Natural killer cell (primary cell): Measurements from ENCODE around the gene CNNM3. TPM values are rescaled to one million over a fixed set of nuclear protein-coding genes. Genes with fewer than 3 reads are reported as not detected.

Source experiments
- ATAC-seq, 3 donors: fragments of 150-1000 bp in 2 of 3; fragments of 200-7000 bp in 1 of 3; cut with Tn5 transposase; 1 replicate in 1 of 3; 2 replicates in 2 of 3; pipeline ENCODE4 v1.10.0; 2021; ENCODE audit warnings: mild to moderate bottlenecking in 2 of 3, moderate library complexity in 2 of 3
- DNase-seq, 2 donors: peaks; one replicate each; pipeline versions ENCODE4 v3.0.0 to v3.0.0-alpha.2; 2013 to 2021; ENCODE audit warnings: mixed read lengths in 1 of 2
- H3K27ac ChIP-seq: one replicate; pipeline ENCODE4 v1.5.1; 2013; ENCODE audit warnings: mild to moderate bottlenecking, low read length
- H3K27me3 ChIP-seq: one replicate; pipeline ENCODE4 v1.6.1; 2013; ENCODE audit warnings: low read length; ENCODE audit not compliant: control insufficient read depth, insufficient read depth
- H3K36me3 ChIP-seq: one replicate; pipeline ENCODE4 v1.6.1; 2013; ENCODE audit warnings: low read length; ENCODE audit not compliant: control insufficient read depth, insufficient read depth
- H3K4me1 ChIP-seq: one replicate; pipeline ENCODE4 v1.6.1; 2013; ENCODE audit warnings: low read length; ENCODE audit not compliant: control insufficient read depth, insufficient read depth
- H3K4me3 ChIP-seq: one replicate; pipeline ENCODE4 v1.5.1; 2013; ENCODE audit warnings: low read length
- H3K9me3 ChIP-seq: one replicate; pipeline ENCODE4 v1.6.1; 2013; ENCODE audit warnings: low read length; ENCODE audit not compliant: control insufficient read depth, insufficient read depth
- H3K27ac Mint-ChIP-seq, 2 donors: one replicate each; pipeline ENCODE4 v1.8.0; 2022; ENCODE audit warnings: mild to moderate bottlenecking in 2 of 2, mixed read lengths in 2 of 2, moderate library complexity in 1 of 2
- H3K27me3 Mint-ChIP-seq, 2 donors: one replicate each; pipeline ENCODE4 v1.8.0; 2022; ENCODE audit warnings: low read depth in 2 of 2, mixed read lengths in 2 of 2
- H3K36me3 Mint-ChIP-seq: one replicate; pipeline ENCODE4 v1.8.0; 2022; ENCODE audit warnings: mixed read lengths
- H3K4me1 Mint-ChIP-seq, 2 donors: one replicate each; pipeline ENCODE4 v1.8.0; 2022; ENCODE audit warnings: mixed read lengths in 2 of 2
- H3K4me3 Mint-ChIP-seq: one replicate; pipeline ENCODE4 v1.8.0; 2022; ENCODE audit warnings: mild to moderate bottlenecking, moderate library complexity, mixed read lengths
- H3K9me3 Mint-ChIP-seq, 2 donors: one replicate each; pipeline ENCODE4 v1.8.0; 2022; ENCODE audit warnings: mixed read lengths in 2 of 2
- WGBS: methylation state at CpG from one replicate; pipeline ENCODE4 v1.1.7; 2013; ENCODE audit warnings: missing lambda C conversion rate; ENCODE audit not compliant: insufficient coverage; 5-methylcytosine and 5-hydroxymethylcytosine counted together
- intact Hi-C: fragments of 100-400 bp; cut with micrococcal nuclease; formaldehyde crosslinking; loops from one replicate; pipeline ENCODE4 v1.14.2; 2022
- total RNA-seq, 4 donors: library from RNA; stranded (reverse); fragments of 120-200 nt in 1 of 4; gene quantifications; one replicate each; pipeline versions ENCODE4 v1.2.3 to v1.2.4, GENCODE V29; 2013 to 2022
- TF ChIP-seq, protein P1 (sequence below): fragments of 200-600 bp; IDR thresholded peaks from one replicate; pipeline ENCODE4 v1.8.0; 2022; ENCODE audit warnings: antibody characterized with exemption

The CNNM3 gene
- total RNA-seq, 3 donors from 2014 or later (not counting 1 experiment from before 2014, with no cell fraction given): 33.8 to 55.2 (median 45.6) TPM

DNA sequence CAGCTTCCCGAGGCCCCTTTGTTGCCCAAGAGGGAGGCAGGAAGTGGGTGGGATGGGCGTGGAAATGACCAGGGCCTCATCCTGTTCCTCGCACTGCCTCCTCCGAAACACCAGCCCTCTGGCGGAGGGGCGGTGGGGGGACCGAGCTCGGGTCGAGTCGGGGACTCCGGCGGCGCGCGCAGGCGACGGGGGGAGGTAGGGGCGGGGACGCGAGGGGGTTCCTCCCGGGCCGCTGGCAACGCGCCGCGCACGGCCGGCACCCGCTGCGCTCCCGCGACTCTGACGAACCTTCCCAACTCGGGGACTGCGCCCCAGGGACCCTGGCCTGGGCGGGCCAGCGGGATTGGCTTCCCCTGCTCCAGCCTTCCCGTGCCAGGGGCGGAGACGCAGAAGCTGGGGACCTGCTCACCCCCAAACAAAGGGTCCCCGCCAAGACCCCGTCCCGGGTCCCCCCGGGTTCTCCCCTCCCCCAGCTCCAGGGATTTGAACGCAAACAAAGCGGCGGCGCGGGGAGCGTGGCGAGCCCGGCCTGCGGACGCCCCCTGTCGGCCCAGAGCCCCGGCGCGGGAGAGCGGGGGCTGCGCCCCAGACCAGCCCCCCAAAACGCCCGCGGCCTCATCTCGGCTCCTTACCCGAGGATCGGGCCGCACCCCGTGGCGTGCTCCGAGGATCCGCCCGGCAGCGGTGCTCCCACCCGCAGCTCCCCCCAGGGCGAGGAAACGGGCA is 52.6 kb downstream of the CNNM3 start:
- Mint-ChIP-seq H3K4me3 (peak overlapping the region; percentile 90), H3K9me3 (no peaks in the 10 kb centered on the region), H3K27ac (peak overlapping the region; percentile 85 to 87), H3K27me3 (no peaks in the 10 kb centered on the region), H3K36me3 (no peaks in the 10 kb centered on the region), H3K4me1 (peaks cover 37 to 41% of the 10 kb centered on the region in 2 donors)
- Histone ChIP-seq H3K27ac (peak overlapping the region; percentile 75), H3K36me3 (peaks cover 27% of the 10 kb centered on the region), H3K4me1 (peaks cover 64% of the 10 kb centered on the region), H3K4me3 (peak overlapping the region; percentile 82), H3K27me3 (no peaks in the 10 kb centered on the region), H3K9me3 (no peaks in the 10 kb centered on the region)
- peak; percentile 34 to 67 (median 44) for ATAC-seq
- intact Hi-C loops: no loop called here
- DNase-seq: peak; percentile 58 to 74
- TF ChIP-seq, protein P1, sequence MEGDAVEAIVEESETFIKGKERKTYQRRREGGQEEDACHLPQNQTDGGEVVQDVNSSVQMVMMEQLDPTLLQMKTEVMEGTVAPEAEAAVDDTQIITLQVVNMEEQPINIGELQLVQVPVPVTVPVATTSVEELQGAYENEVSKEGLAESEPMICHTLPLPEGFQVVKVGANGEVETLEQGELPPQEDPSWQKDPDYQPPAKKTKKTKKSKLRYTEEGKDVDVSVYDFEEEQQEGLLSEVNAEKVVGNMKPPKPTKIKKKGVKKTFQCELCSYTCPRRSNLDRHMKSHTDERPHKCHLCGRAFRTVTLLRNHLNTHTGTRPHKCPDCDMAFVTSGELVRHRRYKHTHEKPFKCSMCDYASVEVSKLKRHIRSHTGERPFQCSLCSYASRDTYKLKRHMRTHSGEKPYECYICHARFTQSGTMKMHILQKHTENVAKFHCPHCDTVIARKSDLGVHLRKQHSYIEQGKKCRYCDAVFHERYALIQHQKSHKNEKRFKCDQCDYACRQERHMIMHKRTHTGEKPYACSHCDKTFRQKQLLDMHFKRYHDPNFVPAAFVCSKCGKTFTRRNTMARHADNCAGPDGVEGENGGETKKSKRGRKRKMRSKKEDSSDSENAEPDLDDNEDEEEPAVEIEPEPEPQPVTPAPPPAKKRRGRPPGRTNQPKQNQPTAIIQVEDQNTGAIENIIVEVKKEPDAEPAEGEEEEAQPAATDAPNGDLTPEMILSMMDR: peak; percentile 75
- under 1% methylated on average over 76 of the region's 76 CpGs for WGBS

DNA sequence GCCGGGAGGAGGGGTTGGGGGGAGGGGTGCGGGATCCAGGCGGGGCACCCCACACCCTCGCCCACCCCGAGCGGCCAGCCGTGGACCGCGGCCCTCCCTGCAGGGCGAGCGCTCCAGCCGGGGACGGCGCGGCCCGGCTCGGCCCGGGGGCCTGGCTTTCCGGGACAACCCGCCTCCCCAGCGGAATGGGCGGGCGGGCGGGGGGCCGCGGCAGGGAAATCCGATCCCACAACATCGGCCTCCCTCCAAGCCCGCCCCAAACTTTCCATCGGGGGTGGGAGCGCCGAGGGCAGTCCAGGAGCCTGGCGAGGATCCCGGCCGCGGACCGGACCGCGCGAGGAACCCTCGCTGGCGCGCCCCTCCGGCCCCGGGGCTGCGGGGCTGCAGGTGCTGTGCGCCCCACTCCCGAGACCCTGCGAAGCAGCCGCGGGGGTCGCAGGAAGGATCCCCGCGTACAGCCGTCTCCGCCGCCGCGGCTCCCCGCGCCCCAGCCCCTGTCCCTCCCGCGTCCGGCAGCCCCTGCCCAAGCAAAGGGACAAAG is 53.3 kb downstream of the CNNM3 start:
- intact Hi-C loops: no loop called here
- Mint-ChIP-seq H3K9me3 (no peaks in the 10 kb centered on the region), H3K36me3 (no peaks in the 10 kb centered on the region), H3K4me1 (peaks cover 37 to 41% of the 10 kb centered on the region in 2 donors), H3K27ac (peak overlapping the region in 1 of 2 donors; percentile 90), H3K4me3 (peak overlapping the region; percentile 93), H3K27me3 (no peaks in the 10 kb centered on the region)
- ATAC-seq (no peak), DNase-seq (no peak)
- H3K36me3 ChIP-seq: peaks cover 21% of the 10 kb centered on the region
- H3K27me3 ChIP-seq: no peaks in the 10 kb centered on the region
- H3K4me1 ChIP-seq: peaks cover 63% of the 10 kb centered on the region
- H3K9me3 ChIP-seq: no peaks in the 10 kb centered on the region
- TF ChIP-seq, protein P1: peak; percentile 37
- under 1% methylated on average over 64 of the region's 64 CpGs for WGBS
- no peak overlapping the region for H3K27ac ChIP-seq
- H3K4me3 ChIP-seq: peak overlapping the region; percentile 82

DNA sequence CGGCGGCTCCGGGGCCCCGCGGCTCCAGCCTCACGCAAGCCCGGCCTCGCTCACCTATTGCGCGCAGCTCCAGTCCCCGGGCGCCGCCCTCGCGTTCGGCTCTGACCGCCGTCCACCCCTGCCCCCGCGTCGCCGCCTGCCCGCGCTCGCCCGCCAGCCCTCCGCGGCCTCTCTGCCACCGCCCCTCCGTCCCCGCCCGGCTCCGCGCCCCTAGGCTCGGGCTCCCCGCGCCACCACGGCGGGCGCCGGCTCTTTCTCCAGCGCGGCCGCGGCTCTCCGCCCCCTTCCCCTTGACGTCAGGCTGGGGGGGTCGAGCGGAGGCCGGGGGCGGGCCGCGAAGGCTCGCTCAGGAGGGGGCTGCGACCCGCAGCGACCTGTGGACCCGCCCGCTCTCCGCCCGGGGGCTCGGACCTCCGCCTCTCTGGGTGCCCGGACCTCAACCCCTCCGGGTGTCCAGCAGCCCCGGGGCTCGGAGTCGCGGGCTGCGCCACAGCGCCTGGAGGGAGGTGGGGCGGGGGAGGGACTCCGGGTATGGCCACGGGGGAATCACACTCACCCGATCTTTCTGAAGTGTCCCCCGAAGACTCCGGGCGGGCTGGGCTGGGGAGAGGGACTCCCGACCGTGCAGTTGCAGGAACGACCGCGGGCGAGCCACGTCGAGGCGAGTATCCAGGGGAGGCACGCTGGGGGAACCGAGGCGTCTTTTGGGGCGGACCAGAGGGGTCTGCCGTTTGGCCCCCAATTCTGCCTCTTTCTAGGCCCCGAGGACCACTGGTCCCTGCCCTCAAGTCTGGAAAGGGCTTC is 54.0 kb downstream of the CNNM3 start, which contains the start of gene SEMA4C:
TSS of gene SEMA4C (minus strand) at position 259 of the 804 bp plus-strand sequence. CDS start 2,194 bp downstream, outside the sequence.
- Histone ChIP-seq H3K4me1 (peaks cover 61% of the 10 kb centered on the region), H3K9me3 (no peaks in the 10 kb centered on the region), H3K4me3 (peak within 1 kb of the TSS; percentile 82), H3K27me3 (no peaks in the 10 kb centered on the region), H3K36me3 (peaks cover 14% of the 10 kb centered on the region), H3K27ac (peak within 1 kb of the TSS; percentile 75)
- TF ChIP-seq, protein P1: no peak
- H3K4me3 Mint-ChIP-seq: peak within 1 kb of the TSS; percentile 93
- under 1% methylated on average over 93 of the region's 93 CpGs for WGBS
- peaks cover 37 to 44% of the 10 kb centered on the region in 2 donors for H3K4me1 Mint-ChIP-seq
- intact Hi-C loops: loop anchor here (1.0 kb wide), 1 partner anchor 54 kb away; the partner anchor contains the start of gene CNNM3
- ATAC-seq: peak; percentile 54 to 63 (median 61)
- H3K27ac Mint-ChIP-seq: peak within 1 kb of the TSS; percentile 89 to 90
- H3K27me3 Mint-ChIP-seq: no peaks in the 10 kb centered on the region
- no peaks in the 10 kb centered on the region for H3K36me3 Mint-ChIP-seq
- DNase-seq: peak; percentile 71 to 80
- no peaks in the 10 kb centered on the region for H3K9me3 Mint-ChIP-seq
